BJ (cell line): ENCODE results near the gene PCDH1. TPM values are rescaled to one million over a fixed set of nuclear protein-coding genes. Genes with fewer than 3 reads are reported as not detected.

Experiments used
- CTCF ChIA-PET: fragments of 350-600 bp; formaldehyde crosslinking; extraction: SDS; loops from one replicate; lab custom pipeline; 2021; ENCODE audit warnings: antibody characterized with exemption, inconsistent platforms; lab: Yijun Ruan, JAX
- POLR2A ChIA-PET: fragments of 300-600 bp; sonication (Branson Sonifier 250); formaldehyde crosslinking; extraction: SDS; loops from one replicate; lab custom pipeline; 2021; ENCODE audit warnings: antibody characterized with exemption; lab: Charles Lee
- DNase-seq: peaks from one replicate; pipeline ENCODE4 v3.0.0-alpha.2; 2011; ENCODE audit warnings: low read depth
- H3K27me3 ChIP-seq: 2 replicates; pipeline ENCODE4 v1.6.0; 2011; ENCODE audit warnings: low read length; ENCODE audit not compliant: control insufficient read depth, insufficient read depth
- H3K36me3 ChIP-seq: 2 replicates; pipeline ENCODE4 v1.5.1; 2011; ENCODE audit warnings: low read length; ENCODE audit not compliant: control insufficient read depth, insufficient read depth
- H3K4me3 ChIP-seq: 2 replicates; pipeline ENCODE4 v1.5.1; 2011; ENCODE audit warnings: low read depth, mild to moderate bottlenecking, control low read depth, low read length
- CTCF ChIP-seq: IDR thresholded peaks from 2 replicates; pipeline ENCODE4 v1.5.1; 2011; ENCODE audit warnings: low read depth, mild to moderate bottlenecking, control low read depth, inconsistent platforms, low read length, moderate library complexity; ENCODE audit not compliant: insufficient read depth
- polyA plus RNA-seq: library from polyadenylated mRNA; depleted of rRNA; stranded (reverse); fragments of >200 nt; gene quantifications from 2 replicates; pipeline ENCODE4 v1.2.3, GENCODE V29; 2011

PCDH1 gene
- polyA plus RNA-seq, 1 experiment = 2.1 TPM

DNA sequence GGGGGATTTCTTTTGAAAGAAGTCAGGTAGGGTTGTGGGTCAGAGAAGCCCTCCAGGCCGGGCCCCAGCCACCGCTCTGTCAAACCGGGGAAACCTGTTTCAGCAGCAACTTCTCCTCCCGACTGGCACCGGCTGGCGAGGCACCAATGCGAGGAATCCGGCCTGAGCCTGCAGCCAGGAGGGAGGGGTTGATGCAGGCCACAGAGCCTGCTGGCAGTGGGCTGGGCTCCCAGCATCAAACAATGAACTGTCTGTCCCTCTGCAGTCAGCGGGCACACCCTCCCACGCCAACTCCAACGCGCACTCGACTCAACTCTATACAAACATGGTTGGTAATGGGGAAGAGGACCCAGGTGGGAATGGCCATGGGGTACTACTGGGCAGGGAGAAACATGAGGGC lies 12.1 kb downstream of the PCDH1 start:
- no peaks in the 10 kb centered on the region for H3K36me3 ChIP-seq
- no peak for DNase-seq
- no peak overlapping the region for H3K4me3 ChIP-seq
- no peak for TF ChIP-seq CTCF
- ChIA-PET CTCF (interaction anchor here (3.7 kb wide), 1 partner anchor 13 kb away, joined by 31 read pairs; the partner anchor contains the start of gene PCDH1), POLR2A (no interaction called here)
- H3K27me3 ChIP-seq = peaks cover 17% of the 10 kb centered on the region

- Histone ChIP-seq H3K36me3 (no peaks in the 10 kb centered on the region), H3K27me3 (peaks cover 16% of the 10 kb centered on the region), H3K4me3 (no peak overlapping the region)
- POLR2A ChIA-PET = no interaction called here
- DNase-seq = no peak
- CTCF ChIA-PET = no interaction called here
- TF ChIP-seq CTCF = no peak
These were observed 12.8 kb downstream of the PCDH1 start for GRCh38 chr5:141865406-141865805.

GRCh38 chr5:141864371-141865370 lies 13.5 kb downstream of the PCDH1 start:
- H3K27me3 ChIP-seq = peaks cover 12% of the 10 kb centered on the region
- TF ChIP-seq CTCF = no peak
- no peak for DNase-seq
- no peak overlapping the region for H3K4me3 ChIP-seq
- CTCF ChIA-PET = interaction anchor here (2.0 kb wide), 1 partner anchor 14 kb away, joined by 10 read pairs; the partner anchor contains the start of gene PCDH1
- POLR2A ChIA-PET = no interaction called here
- H3K36me3 ChIP-seq = no peaks in the 10 kb centered on the region

- TF ChIP-seq CTCF = no peak
- ChIA-PET CTCF (interaction anchor here (2.0 kb wide), 1 partner anchor 15 kb away, joined by 10 read pairs; the partner anchor contains the start of gene PCDH1), POLR2A (no interaction called here)
- Histone ChIP-seq H3K4me3 (no peak overlapping the region), H3K36me3 (no peaks in the 10 kb centered on the region), H3K27me3 (peaks cover 11% of the 10 kb centered on the region; the same call in 1 of the 2 replicates)
- DNase-seq = no peak
These were observed 14.5 kb downstream of the PCDH1 start for GRCh38 chr5:141863569-141864178.

GRCh38 chr5:141862936-141863543 lies 15.2 kb downstream of the PCDH1 start:
- Histone ChIP-seq H3K4me3 (no peak overlapping the region), H3K27me3 (peaks cover 11% of the 10 kb centered on the region; the same call in 1 of the 2 replicates), H3K36me3 (no peaks in the 10 kb centered on the region)
- no peak for DNase-seq
- CTCF ChIA-PET = interaction anchor here (2.0 kb wide), 1 partner anchor 16 kb away, joined by 10 read pairs; the partner anchor contains the start of gene PCDH1
- POLR2A ChIA-PET = no interaction called here
- no peak for TF ChIP-seq CTCF
